SK-N-SH (cell line): ENCODE results near the gene RAX. TPM values are rescaled to one million over a fixed set of nuclear protein-coding genes. Genes with fewer than 3 reads are reported as not detected.
"Not testable (repeated sequence)": the region's sequence is repeated elsewhere in the genome, so short reads cannot be mapped to it uniquely, and the experiment has no call there.

Experiments used
- CTCF ChIA-PET: fragments of 300-600, 350-600 bp; formaldehyde crosslinking; extraction: SDS; loops from one replicate; lab custom pipeline; 2021; lab: Yijun Ruan, JAX
- POLR2A ChIA-PET: fragments of 350-600 bp; sonication (Branson Sonifier 250); formaldehyde crosslinking; extraction: SDS; loops from one replicate; lab custom pipeline; 2020; ENCODE audit warnings: antibody characterized with exemption, inconsistent platforms; lab: Yijun Ruan, JAX
- DNase-seq: peaks from one replicate; pipeline ENCODE4 v3.0.0; 2012
- H2AFZ ChIP-seq: fragments of 200-600 bp; sonication (generic); 2 replicates; pipeline ENCODE4 v1.8.1; 2016; ENCODE audit warnings: antibody characterized with exemption, mild to moderate bottlenecking, low read depth
- H3F3A ChIP-seq: fragments of 200-600 bp; sonication (generic); replicated peaks from 2 replicates; pipeline ENCODE3; 2016; ENCODE audit warnings: antibody characterized with exemption, mild to moderate bottlenecking; ENCODE audit not compliant: insufficient read depth
- H3K27ac ChIP-seq, 2 experiments: fragments of 200-500 bp in 1 of 2; fragments of 200-600 bp in 1 of 2; sonication (Bioruptor generic) in 1 of 2; sonication (generic), shearing (Covaris generic) in 1 of 2; 2 replicates each; pipeline versions ENCODE4 v1.5.1 to v1.6.1; 2014 to 2016; ENCODE audit warnings: low read depth in 2 of 2, inconsistent platforms in 1 of 2, low read length in 1 of 2, mild to moderate bottlenecking in 1 of 2, mixed read lengths in 1 of 2
- H3K27me3 ChIP-seq: fragments of 200-600 bp; sonication (generic), shearing (Covaris generic); 2 replicates; pipeline ENCODE4 v1.6.1; 2016; ENCODE audit warnings: mixed run types; ENCODE audit not compliant: insufficient read depth
- H3K36me3 ChIP-seq, 2 experiments: fragments of 200-500 bp in 1 of 2; fragments of 200-600 bp in 1 of 2; sonication (Bioruptor generic) in 1 of 2; sonication (generic) in 1 of 2; replicated peaks in 1 of 2; 2 replicates each; pipeline versions ENCODE3 to v1.5.1; 2014 to 2016; ENCODE audit warnings: low read length in 1 of 2, mild to moderate bottlenecking in 1 of 2; ENCODE audit not compliant: insufficient read depth in 2 of 2, control insufficient read depth in 1 of 2
- H3K4me1 ChIP-seq, 2 experiments: fragments of 200-500 bp in 1 of 2; fragments of 200-600 bp in 1 of 2; sonication (Bioruptor generic) in 1 of 2; sonication (generic), shearing (Covaris generic) in 1 of 2; 2 replicates each; pipeline versions ENCODE4 v1.5.1 to v1.6.1; 2014 to 2016; ENCODE audit warnings: low read depth in 1 of 2, low read length in 1 of 2, mixed run types in 1 of 2; ENCODE audit not compliant: insufficient read depth in 2 of 2, control insufficient read depth in 1 of 2
- H3K4me2 ChIP-seq: fragments of 200-600 bp; sonication (generic), shearing (Covaris generic); 2 replicates; pipeline ENCODE4 v1.6.1; 2017; ENCODE audit warnings: mixed run types
- H3K4me3 ChIP-seq, 2 experiments: fragments of 200-500 bp in 1 of 2; fragments of 200-600 bp in 1 of 2; sonication (Bioruptor generic) in 1 of 2; sonication (generic), shearing (Covaris generic) in 1 of 2; 2 replicates each; pipeline versions ENCODE4 v1.5.1 to v1.8.1; 2014 to 2016; ENCODE audit warnings: low read depth in 2 of 2, inconsistent platforms in 1 of 2, low read length in 1 of 2, mild to moderate bottlenecking in 1 of 2, mixed read lengths in 1 of 2, moderate library complexity in 1 of 2
- H3K79me2 ChIP-seq: fragments of 200-600 bp; sonication (generic); 2 replicates; pipeline ENCODE4 v1.8.1; 2017; ENCODE audit warnings: mild to moderate bottlenecking; ENCODE audit not compliant: insufficient read depth
- H3K9ac ChIP-seq: fragments of 200-600 bp; sonication (generic); 2 replicates; pipeline ENCODE4 v1.6.1; 2017; ENCODE audit warnings: mixed run types
- H3K9me2 ChIP-seq: fragments of 200-600 bp; sonication (generic); 2 replicates; pipeline ENCODE4 v1.6.1; 2017; ENCODE audit warnings: mixed run types
- H3K9me3 ChIP-seq: fragments of 200-600 bp; sonication (generic); 2 replicates; pipeline ENCODE4 v1.6.1; 2017; ENCODE audit warnings: mixed run types, mild to moderate bottlenecking, moderate library complexity
- H4K20me1 ChIP-seq: fragments of 200-600 bp; sonication (generic); 2 replicates; pipeline ENCODE4 v1.6.1; 2017; ENCODE audit warnings: mild to moderate bottlenecking, mixed run types; ENCODE audit not compliant: insufficient read depth
- CTCF ChIP-seq: fragments of 200-600 bp; sonication (generic); IDR thresholded peaks from 2 replicates; pipeline ENCODE4 v1.6.1; 2017; ENCODE audit warnings: antibody characterized with exemption, mild to moderate bottlenecking, moderate library complexity
- FOXM1 ChIP-seq: IDR thresholded peaks from 2 replicates; pipeline ENCODE4 v1.4.0; 2012; ENCODE audit warnings: low read depth, mild to moderate bottlenecking
- GABPA ChIP-seq: IDR thresholded peaks from 2 replicates; pipeline ENCODE4 v1.4.0; 2012; ENCODE audit warnings: low read depth, mild to moderate bottlenecking
- POLR2AphosphoS5 ChIP-seq: IDR thresholded peaks from 2 replicates; pipeline ENCODE4 v1.6.1; 2012; ENCODE audit warnings: low read depth, low read length
- RAD21 ChIP-seq: IDR thresholded peaks from 2 replicates; pipeline ENCODE4 v1.6.1; 2012; ENCODE audit warnings: mild to moderate bottlenecking, low read length
- RCOR1 ChIP-seq: fragments of 150-350 bp; IDR thresholded peaks from 2 replicates; pipeline ENCODE4 v1.6.1; 2017; ENCODE audit warnings: antibody characterized with exemption, low read length
- TCF12 ChIP-seq: IDR thresholded peaks from 2 replicates; pipeline ENCODE4 v1.4.0; 2012
- WGBS: methylation state at CpG from one replicate; pipeline ENCODE4 v1.1.6; 2017; ENCODE audit warnings: low lambda C conversion rate; 5-methylcytosine and 5-hydroxymethylcytosine counted together
- polyA plus RNA-seq, 3 experiments: library from polyadenylated mRNA; depleted of rRNA; stranded (reverse); fragments of >200 nt; gene quantifications; 2 replicates each; pipeline ENCODE4 v1.2.3, GENCODE V29; 2012
- TF ChIP-seq, protein P1 (sequence below): fragments of 150-350 bp; IDR thresholded peaks from 2 replicates; pipeline ENCODE4 v1.6.1; 2016; ENCODE audit warnings: mild to moderate bottlenecking, low read depth, low read length

Gene RAX
- polyA plus RNA-seq, 1 of the 3 experiments (the other 2 are of a cell fraction): not detected

- H3K9me2 ChIP-seq: no peaks in the 10 kb centered on the region
- H3K79me2 ChIP-seq: no peaks in the 10 kb centered on the region
- 12% methylated on average over 8 of the region's 16 CpGs for WGBS
- no peaks in the 10 kb centered on the region for H3K9me3 ChIP-seq
- ChIA-PET POLR2A (no interaction called here), CTCF (interaction anchor here (1.0 to 8.4 kb wide), 6 partner anchors 10 to 160 kb away, joined by 3 to 92 read pairs (median 5); partner anchors contain the start of gene RAX)
- no peak for DNase-seq
- peaks cover 3% of the 10 kb centered on the region for H3F3A ChIP-seq
- peaks cover 2 to 3% of the 10 kb centered on the region in 2 experiments; a peak in 2 of 4 replicates for H3K4me1 ChIP-seq
- H2AFZ ChIP-seq: no peak overlapping the region
- no peak overlapping the region for H3K4me3 ChIP-seq
- H3K9ac ChIP-seq: no peak overlapping the region
- H3K27ac ChIP-seq: no peak overlapping the region
- no peaks in the 10 kb centered on the region for H3K36me3 ChIP-seq
- no peak overlapping the region for H3K4me2 ChIP-seq
- TF ChIP-seq POLR2AphosphoS5 (no peak), RAD21 (no peak), RCOR1 (no peak), CTCF (no peak), FOXM1 (no peak), TCF12 (no peak), GABPA (no peak)
- TF ChIP-seq, protein P1, sequence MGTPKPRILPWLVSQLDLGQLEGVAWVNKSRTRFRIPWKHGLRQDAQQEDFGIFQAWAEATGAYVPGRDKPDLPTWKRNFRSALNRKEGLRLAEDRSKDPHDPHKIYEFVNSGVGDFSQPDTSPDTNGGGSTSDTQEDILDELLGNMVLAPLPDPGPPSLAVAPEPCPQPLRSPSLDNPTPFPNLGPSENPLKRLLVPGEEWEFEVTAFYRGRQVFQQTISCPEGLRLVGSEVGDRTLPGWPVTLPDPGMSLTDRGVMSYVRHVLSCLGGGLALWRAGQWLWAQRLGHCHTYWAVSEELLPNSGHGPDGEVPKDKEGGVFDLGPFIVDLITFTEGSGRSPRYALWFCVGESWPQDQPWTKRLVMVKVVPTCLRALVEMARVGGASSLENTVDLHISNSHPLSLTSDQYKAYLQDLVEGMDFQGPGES: no peak
- H4K20me1 ChIP-seq: no peaks in the 10 kb centered on the region
- peaks cover 64% of the 10 kb centered on the region for H3K27me3 ChIP-seq
Measured at GRCh38 chr18:59263661-59264060, 9.6 kb downstream of the RAX start.

DNA sequence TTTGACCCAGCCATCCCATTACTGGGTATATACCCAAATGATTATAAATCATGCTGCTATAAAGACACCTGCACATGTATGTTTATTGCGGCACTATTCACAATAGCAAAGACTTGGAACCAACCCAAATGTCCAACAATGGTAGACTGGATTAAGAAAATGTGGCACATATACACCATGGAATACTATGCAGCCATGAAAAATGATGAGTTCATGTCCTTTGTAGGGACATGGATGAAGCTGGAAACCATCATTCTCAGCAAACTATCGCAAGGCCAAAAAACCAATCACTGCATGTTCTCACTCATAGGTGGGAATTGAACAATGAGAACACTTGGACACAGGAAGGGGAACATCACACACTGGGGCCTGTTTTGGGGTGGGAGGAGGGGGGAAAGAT, 11.0 kb downstream of the RAX start:
- POLR2A ChIA-PET, H3K9me3 ChIP-seq, H3K4me2 ChIP-seq, H3K9ac ChIP-seq, H3K79me2 ChIP-seq, H3K4me3 ChIP-seq, H3K36me3 ChIP-seq, H2AFZ ChIP-seq, H4K20me1 ChIP-seq, H3K4me1 ChIP-seq, H3K9me2 ChIP-seq, H3F3A ChIP-seq, H3K27ac ChIP-seq, DNase-seq: not testable (repeated sequence)
- WGBS: 31% methylated on average over 2 of the region's 2 CpGs
- CTCF ChIA-PET: interaction anchor here (8.4 kb wide), 1 partner anchor 13 kb away, joined by 92 read pairs; no protein-coding TSS in a partner anchor
- peaks cover 49% of the 10 kb centered on the region for H3K27me3 ChIP-seq

DNA sequence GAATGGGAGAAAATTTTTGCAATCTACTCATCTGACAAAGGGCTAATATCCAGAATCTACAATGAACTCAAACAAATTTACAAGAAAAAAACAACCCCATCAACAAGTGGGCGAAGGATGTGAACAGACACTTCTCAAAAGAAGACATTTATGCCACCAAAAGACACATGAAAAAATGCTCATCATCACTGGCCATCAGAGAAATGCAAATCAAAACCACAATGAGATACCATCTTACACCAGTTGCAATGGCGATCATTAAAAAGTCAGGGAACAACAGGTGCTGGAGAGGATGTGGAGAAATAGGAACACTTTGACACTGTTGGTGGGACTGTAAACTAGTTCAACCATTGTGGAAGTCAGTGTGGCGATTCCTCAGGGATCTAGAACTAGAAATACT, 11.4 kb downstream of the RAX start:
- WGBS: 28% methylated on average over 3 of the region's 3 CpGs

DNA sequence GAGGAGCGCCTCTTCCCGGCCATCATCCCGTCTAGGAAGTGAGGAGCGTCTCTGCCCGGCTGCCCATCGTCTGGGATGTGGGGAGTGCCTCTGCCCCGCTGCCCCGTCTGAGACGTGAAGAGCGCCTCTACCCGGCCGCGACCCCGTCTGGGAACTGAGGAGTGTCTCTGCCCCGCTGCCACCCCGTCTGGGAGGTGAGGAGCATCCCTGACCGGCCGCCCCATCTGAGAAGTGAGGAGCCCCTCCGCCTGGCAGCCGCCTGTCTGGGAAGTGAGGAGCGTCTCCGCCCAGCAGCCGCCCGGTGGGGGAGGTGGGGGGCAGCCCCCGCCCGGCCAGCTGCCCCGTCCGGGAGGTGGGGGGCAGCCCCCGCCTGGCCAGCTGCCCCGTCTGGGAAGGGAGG, 17.8 kb downstream of the RAX start:
- H3K4me2 ChIP-seq, H3K4me1 ChIP-seq, H3F3A ChIP-seq, H3K36me3 ChIP-seq, POLR2A ChIA-PET, CTCF ChIA-PET, H3K9ac ChIP-seq, H3K27me3 ChIP-seq, H2AFZ ChIP-seq, H3K9me2 ChIP-seq, H3K27ac ChIP-seq, H3K4me3 ChIP-seq, H3K9me3 ChIP-seq, DNase-seq, H4K20me1 ChIP-seq, H3K79me2 ChIP-seq: not testable (repeated sequence)
- 80% methylated on average over 9 of the region's 30 CpGs for WGBS

More for the DNA sequence above, 11.4 kb downstream of the RAX start:
- DNase-seq, POLR2A ChIA-PET, H3K9me3 ChIP-seq, H3K9me2 ChIP-seq, H3K9ac ChIP-seq, CTCF ChIA-PET, H4K20me1 ChIP-seq, H3K4me2 ChIP-seq, H3K27ac ChIP-seq, H3K36me3 ChIP-seq, H3K4me3 ChIP-seq, H3K79me2 ChIP-seq, H2AFZ ChIP-seq, H3F3A ChIP-seq, H3K4me1 ChIP-seq: not testable (repeated sequence)
- peaks cover 45% of the 10 kb centered on the region for H3K27me3 ChIP-seq
